ENCODE measurements around the gene TRMT44.
A peak's percentile ranks its signal among the peaks of the same experiment; 100 is the strongest.
"Not testable (repeated sequence)": the region's sequence is repeated elsewhere in the genome, so short reads cannot be mapped to it uniquely, and the experiment has no call there.

Gene TRMT44

DNA sequence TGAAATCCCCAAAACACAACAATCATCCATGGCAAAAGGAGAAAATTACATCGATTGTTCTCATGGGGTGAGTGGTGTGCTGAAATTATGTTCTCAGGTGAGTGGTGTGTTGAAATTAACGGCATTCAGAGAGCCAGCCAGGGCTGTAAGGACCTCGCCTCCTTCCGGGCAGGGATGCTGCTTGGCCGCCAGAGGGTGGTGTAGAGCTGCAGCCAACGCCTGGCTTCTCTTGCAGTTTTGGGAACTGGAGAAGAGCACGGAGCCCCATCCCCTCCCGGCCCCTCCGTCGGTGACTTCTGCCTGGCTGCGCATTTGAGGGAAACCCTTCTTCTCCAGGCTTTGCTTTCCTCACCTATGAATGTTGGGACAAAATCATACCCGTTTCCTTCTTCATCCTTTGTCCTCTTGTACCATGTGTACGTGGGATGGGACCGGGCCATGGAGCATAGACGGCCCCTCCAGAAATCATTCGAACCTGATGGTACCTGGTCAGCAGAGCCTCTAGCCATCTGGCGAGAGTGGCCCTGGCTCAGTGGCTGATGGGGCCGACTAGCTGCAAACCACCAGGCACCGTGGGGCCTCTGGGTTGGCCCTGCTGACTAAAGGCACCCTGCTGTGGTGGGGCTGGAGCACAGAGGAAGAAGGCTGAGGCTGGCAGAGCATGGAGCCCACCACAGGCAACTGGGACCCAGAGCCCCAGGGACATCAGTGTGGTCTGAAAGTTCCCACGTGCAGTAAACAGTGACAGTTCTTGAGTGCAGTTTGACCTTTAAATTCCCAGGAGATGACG lies 28.4 kb downstream of the TRMT44 start:
- peak; percentile 58 for DNase-seq (ENCODE audit: low spot score)

DNA sequence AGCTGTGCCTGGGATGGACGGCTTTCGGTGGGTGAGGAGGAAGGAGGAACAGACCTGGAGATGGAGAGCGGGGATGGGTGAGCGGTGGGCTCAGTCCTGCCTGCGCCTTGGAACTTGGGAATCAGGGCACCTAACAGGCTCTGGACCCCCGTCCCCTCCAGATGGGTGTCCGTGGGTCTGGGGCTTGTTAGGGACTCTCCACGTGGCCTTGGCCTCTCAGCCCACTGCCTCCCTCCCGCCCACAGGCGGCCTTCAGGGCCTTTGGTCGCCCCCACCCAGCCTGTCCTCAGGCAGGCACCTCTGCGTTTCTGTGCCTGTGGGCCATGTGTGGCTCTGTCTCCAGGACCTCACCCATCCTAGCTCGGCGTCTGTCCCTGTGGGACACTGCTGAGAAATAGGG lies 29.0 kb downstream of the TRMT44 start:
- no peak for DNase-seq (ENCODE audit: low spot score)

DNA sequence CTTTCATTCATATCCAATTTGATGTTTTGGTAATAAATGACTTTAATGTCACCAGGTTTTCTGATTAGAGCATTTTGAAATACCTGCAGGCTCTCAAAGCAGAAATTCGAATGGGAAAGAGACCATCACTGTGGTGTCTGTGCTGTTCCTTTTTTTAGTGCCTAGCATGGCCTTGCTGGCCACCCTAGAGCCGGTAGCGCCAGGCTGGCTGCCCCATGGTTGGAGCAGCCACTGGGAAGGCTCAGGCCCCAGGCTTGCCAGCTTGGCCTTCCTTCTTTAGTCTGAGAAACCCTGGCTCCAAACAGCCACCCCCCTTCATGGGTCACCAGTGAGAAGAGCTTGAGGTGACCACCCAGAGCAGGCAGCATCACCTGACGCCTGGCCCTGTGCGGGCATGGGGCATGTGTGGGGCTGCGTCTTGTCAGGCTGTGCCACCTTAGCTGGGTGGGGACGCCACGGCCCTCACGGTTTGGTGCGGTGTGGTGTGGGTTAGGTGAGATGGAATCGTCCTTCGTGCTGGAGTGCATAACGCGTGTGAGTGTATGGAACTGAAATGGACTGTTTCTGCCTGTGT lies 30.0 kb downstream of the TRMT44 start:
- DNase-seq (ENCODE audit: low spot score) = no peak

DNA sequence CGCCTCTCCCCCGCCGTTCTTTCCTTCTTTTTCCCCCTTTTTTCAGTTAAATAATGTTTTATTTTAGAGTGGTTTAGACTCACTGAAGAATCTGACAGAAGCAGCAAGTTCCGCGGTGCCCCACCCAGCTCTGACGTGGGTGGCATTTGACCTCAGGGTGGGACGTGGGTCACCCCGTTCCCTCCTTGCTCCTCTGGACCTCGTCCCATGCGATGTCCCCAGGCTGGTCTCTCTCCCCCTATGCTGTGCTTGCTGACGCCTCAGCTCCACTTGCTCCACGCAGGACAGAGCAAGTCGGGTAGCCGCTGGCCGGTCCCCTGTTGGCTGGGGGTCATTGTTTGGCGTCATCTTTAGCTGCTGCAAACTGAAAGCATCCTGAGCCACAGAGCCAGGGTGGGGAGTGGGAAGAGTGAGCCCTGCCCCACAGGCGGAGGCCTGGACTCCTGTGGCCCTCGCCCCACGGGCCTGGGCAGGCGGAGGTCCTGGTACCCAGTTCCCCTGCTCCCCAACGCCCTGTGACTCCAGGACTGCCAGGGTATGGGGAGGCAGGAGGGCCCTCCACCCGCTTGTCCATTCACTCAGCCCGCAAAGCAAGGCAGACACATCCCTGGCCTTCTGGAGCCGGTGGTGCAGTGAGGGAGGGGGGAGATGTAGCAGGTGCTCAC lies 30.8 kb downstream of the TRMT44 start:
- no peak for DNase-seq (ENCODE audit: low spot score)

DNA sequence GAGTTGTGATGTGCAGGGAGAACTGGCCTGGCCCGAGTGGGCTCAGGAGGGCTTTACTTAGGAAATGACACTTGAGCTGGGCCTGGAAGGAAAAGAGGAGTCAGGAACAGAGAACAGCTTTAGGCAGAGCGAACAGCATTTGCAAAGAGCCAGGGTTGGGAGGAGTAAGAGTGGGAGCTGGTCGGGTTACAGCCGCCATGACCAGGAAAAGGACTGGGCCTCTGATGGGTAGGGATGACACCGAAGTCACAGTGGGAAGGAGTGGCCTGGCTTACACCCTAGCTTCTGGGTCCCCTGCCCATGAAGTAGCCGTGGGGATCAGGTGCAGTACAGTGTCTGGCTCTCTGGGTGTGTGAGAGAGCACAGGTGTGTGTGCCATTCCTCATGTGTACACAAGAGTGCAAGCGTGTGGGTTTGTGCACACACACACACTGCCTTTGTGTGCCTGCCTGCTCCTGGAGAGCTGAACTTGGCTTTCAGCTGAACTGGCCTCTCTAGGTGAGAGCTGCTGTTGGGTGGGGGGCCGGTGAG lies 31.6 kb downstream of the TRMT44 start:
- no peak for DNase-seq (ENCODE audit: low spot score)

DNA sequence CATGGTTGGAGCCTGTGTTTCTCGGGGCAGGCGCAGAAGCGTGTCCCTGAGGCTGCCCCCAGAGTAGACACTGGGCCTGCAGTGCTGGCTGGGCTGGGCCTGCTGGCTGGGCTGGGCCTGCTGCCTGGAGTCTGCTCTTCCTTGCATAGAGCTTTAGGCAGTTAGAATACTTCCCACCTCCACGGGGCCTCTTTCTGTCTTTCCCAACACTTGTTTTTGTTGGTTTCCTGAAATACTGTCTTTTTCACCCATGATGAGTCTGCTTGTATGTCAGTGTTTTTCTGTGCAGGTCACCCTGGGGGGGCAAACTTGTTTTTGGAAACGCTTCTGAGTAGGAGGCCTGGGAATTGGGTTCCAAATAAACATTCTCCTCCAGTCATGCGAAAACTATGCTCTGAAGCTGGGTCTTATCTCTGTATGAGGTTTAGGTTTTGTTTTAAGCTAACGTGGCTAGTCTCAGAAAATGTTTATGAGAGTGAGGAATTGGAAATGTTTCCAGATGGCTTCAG lies 32.2 kb downstream of the TRMT44 start:
- peak; percentile 50 for DNase-seq (ENCODE audit: low spot score)

DNA sequence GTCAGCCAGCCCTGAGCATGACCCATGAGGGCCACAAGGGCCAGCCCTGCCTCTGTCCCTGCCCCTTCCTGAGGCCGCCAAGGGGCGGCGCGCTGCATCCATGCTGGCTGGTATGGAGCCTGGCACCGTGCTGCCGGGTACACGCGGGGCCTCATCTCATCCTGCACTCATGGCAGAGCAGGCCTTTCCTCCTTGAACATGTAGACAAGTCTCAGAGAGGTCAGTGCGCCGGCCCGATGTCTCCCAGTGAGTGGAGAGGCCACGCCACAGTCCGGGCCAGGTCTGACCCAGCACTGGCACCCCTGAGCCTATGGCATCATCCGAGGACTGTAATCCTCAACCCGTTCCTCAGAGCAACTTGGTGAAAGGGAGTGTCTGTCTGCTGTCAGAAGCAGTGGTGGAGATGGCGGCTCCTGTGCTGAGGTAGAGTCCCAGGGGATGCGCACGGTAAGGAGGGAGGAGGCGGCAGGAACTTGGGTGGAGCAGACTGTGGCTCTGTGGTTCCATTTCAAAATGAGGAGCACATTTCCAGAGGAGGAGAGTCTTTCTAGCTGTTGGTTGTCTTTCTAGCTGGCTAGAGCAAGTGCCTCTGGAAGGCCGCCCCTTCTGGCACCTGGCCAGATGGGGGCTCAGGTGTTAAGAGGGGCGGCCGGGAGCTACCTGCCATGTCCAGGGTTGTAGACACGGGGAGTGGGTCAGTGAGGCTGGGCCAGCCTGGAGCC lies 32.8 kb downstream of the TRMT44 start:
- no peak for DNase-seq (ENCODE audit: low spot score)

DNA sequence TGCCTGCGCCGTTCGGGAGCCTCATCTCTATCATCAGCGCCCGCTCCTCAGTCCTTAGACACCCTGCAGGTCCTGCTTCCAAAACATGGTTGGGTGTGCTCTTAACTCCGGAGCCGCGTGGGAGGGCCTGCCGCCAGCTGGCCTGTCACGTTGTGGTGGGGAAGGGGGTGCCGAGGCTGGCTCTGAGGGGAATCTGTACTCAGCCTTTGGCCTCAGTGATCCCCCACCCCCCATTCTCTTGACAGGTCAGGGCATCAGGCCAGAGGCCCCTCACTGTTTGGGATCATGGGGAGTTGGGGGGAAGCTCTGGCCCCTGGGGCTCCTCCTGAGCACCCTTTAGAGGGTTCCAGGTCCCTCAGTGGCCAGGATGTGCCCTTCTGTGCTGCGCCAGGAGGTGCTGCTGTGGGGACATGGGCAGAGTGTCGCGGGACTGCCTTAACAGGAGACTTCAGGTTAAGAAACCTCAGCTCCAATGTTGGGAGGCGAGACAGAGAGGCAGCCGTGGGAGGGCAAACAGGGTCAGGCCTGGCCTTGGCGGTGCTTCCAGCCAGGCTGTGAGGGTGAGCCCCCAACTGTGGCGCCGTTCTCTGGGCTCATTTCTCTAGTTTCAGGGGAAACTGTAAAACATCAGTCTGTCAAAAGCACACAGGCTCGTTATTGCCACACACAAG lies 33.5 kb downstream of the TRMT44 start:
- DNase-seq (ENCODE audit: low spot score) = no peak

DNA sequence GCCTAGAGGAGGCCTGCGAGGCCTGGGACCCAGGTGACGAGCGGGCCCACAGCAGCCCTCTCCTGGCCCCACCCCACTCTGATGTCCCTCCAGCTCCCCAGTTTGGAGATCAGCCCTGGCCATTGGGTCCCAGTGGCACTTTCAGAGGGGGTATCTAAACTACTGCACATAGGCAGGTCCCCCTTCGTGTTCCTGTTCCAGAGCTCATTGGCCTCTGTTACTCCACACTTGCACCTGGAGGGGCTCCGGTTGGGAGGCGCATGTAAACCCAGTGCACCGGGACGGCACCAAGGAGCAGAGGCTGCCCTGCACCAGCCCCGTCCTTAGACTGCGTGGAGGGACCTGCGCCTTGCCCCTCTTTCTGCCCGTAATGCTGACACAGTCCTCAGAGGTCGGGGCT lies 34.3 kb downstream of the TRMT44 start:
- DNase-seq (ENCODE audit: low spot score) = no peak

DNA sequence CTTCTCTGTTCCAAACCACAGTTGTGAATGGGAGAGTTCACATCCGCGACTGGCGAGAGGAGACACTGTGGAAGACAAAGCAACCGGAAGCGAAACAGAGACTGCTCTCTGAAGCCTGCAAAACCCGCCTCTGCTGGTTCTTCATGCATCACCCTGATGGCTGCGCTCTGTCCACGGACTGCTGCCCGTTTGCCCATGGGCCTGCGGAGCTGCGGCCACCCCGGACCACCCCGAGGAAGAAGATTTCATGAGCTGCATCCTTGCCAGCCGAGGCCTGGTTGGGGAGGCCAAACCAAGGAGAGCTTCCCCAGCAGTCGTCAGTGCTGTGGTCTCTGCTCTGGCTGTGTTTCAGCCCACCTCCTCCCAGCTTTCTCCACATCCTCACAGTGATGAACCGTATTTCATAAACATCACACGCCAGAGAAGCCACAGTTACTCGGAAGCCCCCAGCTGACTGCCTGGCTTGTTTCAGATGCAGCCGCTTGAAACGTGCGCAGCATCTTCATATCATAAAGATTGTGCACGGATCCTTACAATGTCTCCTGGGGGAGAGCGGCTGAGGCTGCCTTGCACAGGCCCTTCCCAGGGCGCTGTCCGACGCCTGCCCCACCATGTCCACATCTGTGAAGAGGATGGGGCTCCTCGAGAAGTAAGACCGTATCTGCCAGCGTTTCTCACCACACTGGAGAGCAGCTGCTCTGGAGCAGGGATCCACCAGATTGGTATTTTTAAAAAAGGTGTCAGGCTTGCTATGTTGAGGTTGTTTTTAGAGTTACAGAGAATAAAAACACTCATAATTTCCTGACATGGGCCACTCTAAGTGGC lies 35.4 kb downstream of the TRMT44 start:
- no peak for DNase-seq (ENCODE audit: low spot score)

DNA sequence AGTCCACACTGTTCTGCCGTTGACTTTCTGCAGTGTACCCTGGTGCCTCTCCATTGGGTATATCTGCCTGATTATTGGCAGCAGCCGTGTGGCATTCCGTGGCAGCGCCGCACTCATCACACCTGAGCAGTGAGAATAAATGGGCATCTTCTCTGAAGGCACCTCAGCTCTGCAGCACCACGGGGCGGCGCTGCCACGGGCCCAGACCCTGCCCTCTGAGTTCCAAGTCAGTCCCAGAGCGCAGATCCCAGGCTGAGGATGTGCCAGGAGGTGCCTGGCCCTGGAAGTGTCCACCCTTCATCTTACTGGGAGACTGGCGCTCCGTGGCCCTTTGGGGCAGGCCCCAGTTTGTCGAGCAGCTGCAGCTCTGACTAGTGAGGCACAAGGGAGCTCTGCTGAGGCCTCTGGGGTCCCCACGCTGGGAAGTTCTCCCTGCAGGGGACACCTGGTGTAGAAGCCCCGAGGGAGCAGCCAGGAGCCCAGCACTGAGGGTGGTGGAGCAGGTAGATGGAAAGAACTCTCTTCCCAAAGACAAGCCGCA lies 36.6 kb downstream of the TRMT44 start:
- no peak for DNase-seq (ENCODE audit: low spot score)

DNA sequence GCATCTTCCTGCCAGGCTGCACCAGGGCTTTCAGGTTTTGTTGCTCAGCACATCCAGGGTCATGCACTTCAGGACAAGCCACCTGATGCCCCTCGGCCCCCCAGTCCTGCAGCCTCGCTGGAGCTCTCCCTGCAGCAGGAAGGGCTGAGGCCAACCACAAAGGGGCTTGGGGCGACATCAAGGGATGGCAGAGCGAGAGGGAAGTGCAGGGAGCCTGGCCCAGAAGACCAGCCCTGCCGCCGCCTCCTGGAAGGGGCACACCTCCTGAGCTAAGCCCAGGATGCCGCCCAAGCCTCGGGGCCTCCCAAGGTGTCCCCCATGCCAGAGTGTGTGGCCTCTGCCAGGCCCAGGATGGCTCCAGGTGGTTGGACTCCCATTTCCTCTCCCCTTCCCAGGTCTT lies 37.1 kb downstream of the TRMT44 start:
- no peak for DNase-seq (ENCODE audit: low spot score)

DNA sequence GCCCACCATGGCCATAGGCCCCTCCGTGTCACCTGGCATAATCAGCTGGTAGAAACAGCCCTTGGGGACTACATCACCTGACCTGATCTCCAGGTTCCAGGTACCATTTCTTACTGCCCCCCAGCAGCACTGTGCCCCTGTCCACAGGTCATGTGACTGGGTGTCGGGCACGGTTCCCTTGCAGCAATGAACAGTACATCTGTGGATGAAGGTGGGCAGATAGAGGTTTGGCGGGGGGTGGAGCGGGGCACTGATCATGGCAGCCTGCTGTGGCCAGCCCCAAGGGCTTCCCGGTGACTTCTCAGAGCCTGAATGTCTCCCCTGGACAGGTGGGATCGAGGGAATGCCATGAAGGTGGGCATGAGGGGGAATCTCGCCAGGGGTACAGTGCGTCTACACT lies 37.8 kb downstream of the TRMT44 start:
- DNase-seq (ENCODE audit: low spot score) = no peak

DNA sequence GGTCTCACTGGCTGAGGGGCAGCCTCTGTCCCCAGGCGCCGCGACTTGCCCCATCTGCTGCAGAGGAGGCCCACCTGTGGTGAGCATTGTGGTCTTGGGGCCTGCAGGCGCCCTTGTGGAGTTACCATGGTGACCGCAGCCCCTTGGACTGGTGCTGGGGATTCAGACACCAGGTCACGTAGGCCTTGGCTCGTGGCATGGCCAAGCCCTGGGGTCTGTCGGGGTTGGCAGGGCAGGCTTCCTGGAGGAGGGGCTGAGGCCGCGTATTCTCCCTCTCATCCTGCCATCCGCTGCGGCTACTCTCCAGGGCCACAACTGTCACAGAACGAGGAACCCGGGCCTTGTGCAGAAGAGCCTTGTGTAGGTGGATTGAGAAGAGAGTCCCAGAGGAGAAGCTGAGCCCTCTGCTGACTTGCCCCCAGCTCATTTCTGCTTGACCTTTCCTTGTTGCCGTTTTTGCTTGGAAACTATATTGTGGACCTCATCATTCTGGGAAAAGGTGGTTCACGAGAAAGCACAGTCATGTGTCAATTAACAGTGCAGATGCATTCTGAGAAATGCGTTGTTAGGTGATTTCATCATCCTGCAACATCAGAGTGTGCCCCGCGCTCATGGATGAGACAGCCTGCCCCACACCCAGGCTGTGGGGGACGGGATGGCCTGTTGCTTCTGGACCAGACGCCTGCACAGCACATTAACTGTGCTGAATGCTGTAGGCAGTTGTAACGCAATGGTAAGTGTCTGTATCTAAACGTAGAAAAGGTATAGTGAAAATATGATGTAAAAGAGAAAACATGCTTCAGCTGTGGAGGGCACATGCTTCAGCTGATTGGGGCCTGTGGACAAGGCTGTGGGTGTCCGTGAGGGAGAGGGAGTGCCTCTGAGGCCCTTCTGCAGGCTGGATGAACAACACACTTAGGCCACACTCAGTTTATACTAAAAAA lies 38.5 kb downstream of the TRMT44 start:
- no peak for DNase-seq (ENCODE audit: low spot score)

DNA sequence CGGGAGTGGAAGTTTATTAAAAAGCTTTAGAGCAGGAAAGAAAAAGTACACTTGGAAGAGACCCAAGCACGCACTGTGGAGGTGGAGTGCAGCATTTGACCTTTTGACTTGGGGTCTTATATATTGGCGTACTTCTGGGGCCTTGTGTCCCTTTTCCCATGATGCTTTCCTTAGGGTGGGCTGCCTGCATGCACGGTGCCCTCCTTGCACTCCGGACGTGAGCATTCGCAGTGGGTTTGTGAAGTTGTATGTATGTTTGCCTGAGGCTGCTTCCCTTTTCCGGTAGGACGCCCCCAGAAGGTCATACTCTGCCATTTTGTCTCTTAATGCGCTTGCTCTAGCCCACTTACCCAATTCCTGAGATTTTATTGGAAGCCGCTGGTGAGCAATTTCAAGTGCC lies 39.6 kb downstream of the TRMT44 start:
- no peak for DNase-seq (ENCODE audit: low spot score)

DNA sequence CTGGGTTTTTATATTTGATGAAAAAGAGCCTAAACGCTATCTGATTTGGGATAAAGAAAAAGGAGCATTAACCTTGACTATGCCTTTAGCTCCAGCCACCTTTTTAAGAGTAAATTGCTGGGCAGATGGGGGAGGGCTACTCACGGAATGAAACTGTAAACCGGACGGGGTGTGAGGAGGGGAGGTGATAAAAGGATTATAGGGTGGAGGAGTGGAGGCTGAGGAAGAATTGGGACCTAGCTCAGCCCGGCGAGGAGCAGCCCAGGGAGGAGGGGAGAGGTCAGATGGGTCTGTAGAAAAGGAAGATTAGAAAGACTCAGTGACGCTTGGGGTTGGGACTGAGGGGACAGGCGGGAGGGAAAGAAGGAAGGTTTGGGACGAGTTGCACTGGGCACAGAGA lies 46.1 kb downstream of the TRMT44 start:
- DNase-seq (ENCODE audit: low spot score) = not testable (repeated sequence)

DNA sequence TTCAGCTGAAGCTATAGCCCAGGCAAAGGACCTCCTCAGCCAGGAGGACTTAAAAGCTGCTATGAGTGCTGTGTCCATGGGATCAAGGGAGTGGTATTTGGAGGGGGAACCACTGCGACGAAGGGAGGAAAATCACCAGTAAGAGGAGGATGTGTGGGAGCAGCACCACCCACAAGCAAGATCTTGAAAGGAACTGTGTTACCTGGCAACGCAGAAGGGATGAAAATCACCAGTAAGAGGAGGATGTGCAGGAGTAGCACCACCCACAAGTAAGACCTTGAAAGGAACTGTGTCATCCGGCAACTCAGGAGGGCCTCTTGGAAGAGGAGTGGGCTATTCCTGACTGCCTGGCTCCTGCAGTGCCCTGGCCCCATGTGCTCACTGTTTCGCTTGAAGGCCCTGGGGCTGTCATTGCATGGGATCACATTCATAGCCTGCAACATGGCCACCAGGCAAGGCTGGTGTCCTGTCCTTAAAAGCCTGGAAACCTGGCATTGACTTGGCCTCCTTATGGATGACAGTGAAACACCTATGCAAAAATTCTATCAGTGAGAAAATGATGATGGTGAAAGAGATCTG lies 48.3 kb downstream of the TRMT44 start:
- DNase-seq (ENCODE audit: low spot score) = no peak

DNA sequence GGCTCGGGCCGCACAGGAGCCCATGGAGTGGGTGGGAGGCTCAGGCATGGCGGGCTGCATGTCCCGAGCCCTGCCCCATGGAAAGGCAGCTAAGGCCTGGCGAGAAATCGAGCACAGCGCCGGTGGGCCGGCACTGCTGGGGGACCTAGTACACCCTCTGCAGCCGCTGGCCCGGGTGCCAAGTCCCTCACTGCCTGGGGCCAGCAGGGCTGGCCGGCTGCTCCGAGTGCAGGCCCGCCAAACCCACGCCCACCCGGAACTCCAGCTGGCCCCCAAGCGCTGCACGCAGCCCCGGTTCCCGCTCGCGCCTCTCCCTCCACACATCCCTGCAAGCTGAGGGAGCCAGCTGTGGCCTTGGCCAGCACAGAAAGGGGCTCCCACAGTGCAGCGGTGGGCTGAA lies 50.9 kb downstream of the TRMT44 start:
- not testable (repeated sequence) for DNase-seq (ENCODE audit: low spot score)

DNA sequence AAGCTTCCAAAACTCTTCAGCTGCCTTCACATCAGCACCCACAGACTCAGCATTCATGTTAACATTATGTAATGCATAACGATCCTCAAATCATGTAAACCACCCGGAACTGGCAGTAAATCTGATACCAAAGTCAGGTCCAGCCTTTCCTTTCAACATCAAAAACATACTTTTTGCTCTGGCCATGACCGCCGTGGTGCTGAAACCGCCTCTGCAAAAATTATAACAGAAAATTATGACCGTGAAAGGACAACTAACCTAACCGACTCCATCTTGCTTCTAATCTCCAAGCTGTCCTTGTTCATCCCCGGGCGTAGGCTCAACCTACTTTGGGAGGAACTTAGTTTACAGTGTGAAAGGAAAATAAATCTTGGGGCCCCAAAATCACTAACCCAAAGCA lies 51.6 kb downstream of the TRMT44 start:
- no peak for DNase-seq (ENCODE audit: low spot score)
